Measurements from ENCODE around the gene ADSL.

The ADSL gene

DNA sequence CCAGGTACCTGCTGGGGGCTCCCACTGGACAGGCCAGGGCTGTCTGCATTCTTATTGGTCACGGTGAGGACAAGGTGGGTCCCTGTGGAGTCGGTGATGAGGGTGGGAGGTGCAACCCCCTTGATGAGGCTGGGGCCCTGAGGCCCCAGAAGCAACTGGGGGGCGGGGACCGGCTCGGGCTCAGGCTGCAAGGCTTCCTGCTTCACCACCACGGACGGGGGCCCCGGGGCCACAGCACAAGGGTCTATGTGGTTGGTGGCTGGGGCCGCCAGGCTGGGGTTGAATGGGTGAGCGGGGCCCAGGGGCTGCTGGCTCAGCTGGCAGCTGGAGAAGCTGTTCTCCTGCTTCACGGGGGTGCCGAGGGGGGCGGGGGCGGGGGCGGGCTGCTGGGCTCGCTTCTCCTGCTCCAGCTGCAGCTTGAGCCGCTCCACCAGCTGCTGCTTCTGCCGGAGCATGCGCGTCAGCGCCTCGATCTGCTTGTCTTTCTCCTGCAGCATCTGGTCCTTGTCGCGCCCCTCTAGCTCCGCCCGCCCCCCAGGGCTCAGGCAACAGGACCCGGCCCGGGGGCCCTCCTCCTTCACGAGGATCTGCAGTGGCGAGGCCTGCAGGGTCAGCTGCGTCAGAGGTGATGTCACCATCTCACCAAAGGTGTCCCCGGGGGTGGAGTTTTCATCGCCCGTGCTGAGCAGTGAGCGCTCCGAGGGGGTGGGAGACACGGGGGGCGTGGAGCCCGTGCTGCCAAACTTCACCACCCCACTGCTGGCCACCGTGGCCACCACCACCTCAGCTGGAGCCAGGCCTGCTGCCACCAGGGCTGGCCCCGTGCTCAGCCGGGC is 72.3 kb downstream of the ADSL start:
- TF ChIP-seq, protein P1, sequence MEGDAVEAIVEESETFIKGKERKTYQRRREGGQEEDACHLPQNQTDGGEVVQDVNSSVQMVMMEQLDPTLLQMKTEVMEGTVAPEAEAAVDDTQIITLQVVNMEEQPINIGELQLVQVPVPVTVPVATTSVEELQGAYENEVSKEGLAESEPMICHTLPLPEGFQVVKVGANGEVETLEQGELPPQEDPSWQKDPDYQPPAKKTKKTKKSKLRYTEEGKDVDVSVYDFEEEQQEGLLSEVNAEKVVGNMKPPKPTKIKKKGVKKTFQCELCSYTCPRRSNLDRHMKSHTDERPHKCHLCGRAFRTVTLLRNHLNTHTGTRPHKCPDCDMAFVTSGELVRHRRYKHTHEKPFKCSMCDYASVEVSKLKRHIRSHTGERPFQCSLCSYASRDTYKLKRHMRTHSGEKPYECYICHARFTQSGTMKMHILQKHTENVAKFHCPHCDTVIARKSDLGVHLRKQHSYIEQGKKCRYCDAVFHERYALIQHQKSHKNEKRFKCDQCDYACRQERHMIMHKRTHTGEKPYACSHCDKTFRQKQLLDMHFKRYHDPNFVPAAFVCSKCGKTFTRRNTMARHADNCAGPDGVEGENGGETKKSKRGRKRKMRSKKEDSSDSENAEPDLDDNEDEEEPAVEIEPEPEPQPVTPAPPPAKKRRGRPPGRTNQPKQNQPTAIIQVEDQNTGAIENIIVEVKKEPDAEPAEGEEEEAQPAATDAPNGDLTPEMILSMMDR (conservative IDR thresholded peaks at IDR 0.05; ENCODE audit: low read depth, low read length), result no peak
- H3K4me3 ChIP-seq (ENCODE audit: low read length), result no peak overlapping the region

DNA sequence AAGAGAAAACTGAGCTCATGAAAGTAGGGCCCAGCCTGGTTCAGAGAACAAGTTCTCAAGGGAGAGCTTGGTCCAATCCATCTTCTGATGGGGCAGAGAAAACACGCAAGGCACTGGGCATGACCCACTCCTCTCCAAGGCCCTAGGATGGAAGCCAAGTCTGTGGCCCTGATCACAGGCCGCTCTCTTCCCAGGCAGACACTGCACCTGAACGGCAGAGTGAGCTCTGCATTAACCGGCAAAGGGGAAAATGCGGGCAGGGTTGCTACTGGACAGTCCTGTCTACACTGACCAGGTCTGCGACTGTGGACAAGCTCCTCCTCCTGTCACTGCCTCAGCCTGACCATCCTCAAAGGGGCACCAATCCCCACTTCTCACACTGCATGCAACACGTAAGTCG is 73.4 kb downstream of the ADSL start:
- TF ChIP-seq, protein P1 (conservative IDR thresholded peaks at IDR 0.05; ENCODE audit: low read depth, low read length), result no peak
- DNase-seq (ENCODE audit: low read depth), result no peak
- no peak overlapping the region for H3K4me3 ChIP-seq (ENCODE audit: low read length)

More for the DNA sequence above, 72.3 kb downstream of the ADSL start:
- DNase-seq (ENCODE audit: low read depth), result no peak

DNA sequence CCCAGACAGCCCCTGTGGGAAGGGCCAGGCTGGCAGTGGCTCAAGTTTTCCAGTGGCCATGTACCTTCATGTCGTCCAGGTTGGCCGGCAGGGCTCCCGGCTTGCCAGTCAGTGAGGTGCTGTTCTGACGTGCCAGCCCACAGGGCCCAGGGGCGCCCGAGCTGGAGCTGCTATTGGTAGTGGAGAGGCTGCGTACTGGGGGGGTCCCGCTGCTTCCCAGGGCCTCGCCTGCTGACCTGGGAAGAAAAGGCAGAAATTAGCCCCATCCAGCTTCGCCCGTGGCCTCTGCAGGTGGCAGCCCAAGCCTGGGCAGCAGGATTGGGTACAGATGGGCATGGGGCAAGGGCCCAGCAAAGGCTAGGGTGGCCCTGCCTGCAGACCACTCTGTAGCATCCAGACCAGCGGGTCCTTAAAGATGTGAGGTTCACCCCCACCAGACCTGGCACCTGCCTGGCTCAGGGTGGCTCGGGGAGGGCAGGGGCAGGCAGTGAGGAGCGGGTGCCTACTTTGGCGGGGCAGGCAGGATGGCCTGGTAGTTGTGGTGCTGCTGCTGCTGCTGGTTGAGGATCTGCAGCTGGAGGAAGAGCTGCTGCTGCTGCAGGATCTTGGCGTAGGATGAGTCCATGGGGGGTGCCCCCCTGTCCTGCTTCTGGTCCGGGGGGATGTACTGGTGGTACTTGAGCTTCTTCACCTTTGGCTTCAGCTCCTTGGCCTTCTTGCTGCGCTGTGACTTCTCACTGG is 74.2 kb downstream of the ADSL start:
- TF ChIP-seq, protein P1 (conservative IDR thresholded peaks at IDR 0.05; ENCODE audit: low read depth, low read length), result no peak
- DNase-seq (ENCODE audit: low read depth), result no peak
- H3K4me3 ChIP-seq (ENCODE audit: low read length), result no peak overlapping the region

DNA sequence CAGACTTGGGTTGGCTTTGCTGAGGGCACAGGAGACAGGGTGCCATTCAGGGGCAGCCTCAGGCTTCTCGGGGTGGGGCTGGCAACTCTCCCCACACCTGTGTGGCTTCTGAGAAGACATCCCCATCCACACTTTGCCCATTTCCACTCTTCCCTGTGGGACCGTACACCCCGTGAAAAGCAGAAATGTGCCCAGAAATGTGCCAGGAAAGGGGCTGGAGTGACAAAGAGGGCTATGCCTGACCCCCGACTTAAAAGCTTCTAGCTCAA is 74.7 kb downstream of the ADSL start:
- no peak overlapping the region for H3K4me3 ChIP-seq (ENCODE audit: low read length)
- TF ChIP-seq, protein P1 (conservative IDR thresholded peaks at IDR 0.05; ENCODE audit: low read depth, low read length), result no peak
- DNase-seq (ENCODE audit: low read depth), result no peak

DNA sequence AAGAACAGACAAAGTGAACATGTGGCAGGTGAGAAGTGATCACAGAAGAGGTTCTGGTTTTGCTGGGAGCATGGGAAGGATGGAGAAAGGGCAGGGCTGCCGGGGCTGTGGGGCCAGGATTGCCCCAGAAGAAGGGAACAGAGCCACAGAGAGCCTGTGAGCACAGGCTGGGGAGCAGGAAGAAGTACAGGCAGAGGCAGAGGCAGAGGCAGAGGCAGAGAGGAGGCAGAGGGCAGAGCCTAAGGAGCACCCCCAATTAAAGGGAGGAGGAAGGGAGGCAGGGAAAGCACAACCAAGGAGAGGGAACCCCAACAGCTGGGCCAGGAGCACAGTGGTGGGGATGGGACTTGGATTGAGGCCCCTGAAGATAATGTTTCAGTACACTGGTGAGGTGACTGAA is 75.6 kb downstream of the ADSL start:
- DNase-seq (ENCODE audit: low read depth), result no peak

DNA sequence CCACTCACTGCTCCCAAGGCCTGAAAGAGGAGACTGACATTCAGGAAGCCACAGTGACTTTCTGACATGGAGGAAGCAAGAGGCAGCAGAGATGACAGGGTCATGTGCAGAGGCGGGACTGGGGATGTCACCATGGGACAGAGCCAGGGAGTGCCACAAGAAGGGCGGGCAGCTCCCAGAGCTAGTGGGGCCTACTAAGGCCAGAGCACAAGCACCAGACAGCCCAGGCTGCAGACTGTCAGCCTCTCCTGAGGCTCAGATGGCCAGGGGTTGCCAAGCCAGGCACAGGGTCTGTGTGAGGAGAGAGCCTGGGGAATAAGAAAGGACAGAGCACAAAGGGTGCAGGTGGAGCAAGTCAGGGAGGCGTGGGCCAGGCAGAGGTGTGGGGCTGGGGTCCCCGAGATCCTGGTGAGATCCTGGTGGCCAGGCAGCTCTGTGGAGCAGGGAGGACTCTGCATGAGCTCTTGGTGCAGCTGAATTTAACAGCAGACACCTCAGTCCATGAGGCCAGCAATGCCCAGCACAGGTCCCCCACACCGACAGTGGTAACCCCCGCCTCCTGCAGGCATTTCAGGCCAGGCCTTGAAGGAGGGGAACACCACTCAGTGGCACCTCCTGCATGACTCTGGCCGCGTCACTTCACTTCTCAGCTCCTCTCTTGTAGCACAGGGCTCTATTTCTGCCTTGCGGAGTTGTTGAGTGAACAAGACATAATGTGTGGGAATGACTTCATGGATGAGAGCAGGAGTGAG is 76.4 kb downstream of the ADSL start:
- TF ChIP-seq, protein P1 (conservative IDR thresholded peaks at IDR 0.05; ENCODE audit: low read depth, low read length), result no peak
- DNase-seq (ENCODE audit: low read depth), result no peak
- H3K4me3 ChIP-seq (ENCODE audit: low read length), result no peak overlapping the region

More for the DNA sequence above, 75.6 kb downstream of the ADSL start:
- TF ChIP-seq, protein P1 (conservative IDR thresholded peaks at IDR 0.05; ENCODE audit: low read depth, low read length), result no peak
- no peak overlapping the region for H3K4me3 ChIP-seq (ENCODE audit: low read length)

Measured in retinal pigment epithelial cell (primary cell).